ENCODE measurements around the gene CNTN6. TPM values are rescaled to one million over a fixed set of nuclear protein-coding genes. Genes with fewer than 3 reads are reported as not detected.

Gene CNTN6
- total and polyA plus RNA-seq, 10 donors = 0.07 to 0.35 TPM; not detected in 8

DNA sequence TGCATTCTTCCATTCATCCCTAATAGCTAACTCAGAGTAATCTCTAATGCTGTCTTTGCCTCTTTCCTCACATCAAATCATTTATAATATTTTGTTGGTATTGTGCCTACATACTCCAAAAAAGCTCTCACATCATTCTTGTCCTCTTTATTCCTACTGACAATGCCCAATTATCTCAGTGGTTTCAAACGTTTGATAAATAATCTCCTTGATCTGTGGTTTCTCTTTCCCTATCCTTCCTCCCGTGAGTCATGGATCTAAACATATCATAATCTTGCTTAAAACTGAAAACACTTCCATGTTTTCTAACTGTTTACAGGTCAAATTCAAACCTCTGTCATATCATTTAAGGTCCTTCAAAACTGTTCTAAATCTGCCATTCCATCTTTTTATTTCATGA is 115.1 kb downstream of the CNTN6 start:
- DNase-seq = no peak
- H3K4me3 ChIP-seq = no peak overlapping the region
- no peaks in the 10 kb centered on the region for H3K4me1 ChIP-seq
- no peaks in the 10 kb centered on the region for H3K27me3 ChIP-seq (replicated peaks in 1 of 7)
- H3K9me3 ChIP-seq = peaks cover 0 to 3% (median 0%) of the 10 kb centered on the region in 8 donors
- no peaks in the 10 kb centered on the region for H3K36me3 ChIP-seq
- intact Hi-C loops (cut with DNase I; ENCODE audit: low total_unique reads) = no loop called here
- no peak overlapping the region for H3K27ac ChIP-seq
- 4 to 16% (median 7%) methylated on average over 2 of the region's 2 CpGs for WGBS, 5 donors
- TF ChIP-seq POLR2A (IDR thresholded peaks at IDR 0.05) (no peak), POLR2AphosphoS5 (IDR thresholded peaks at IDR 0.05) (no peak)
- TF ChIP-seq, protein P1, sequence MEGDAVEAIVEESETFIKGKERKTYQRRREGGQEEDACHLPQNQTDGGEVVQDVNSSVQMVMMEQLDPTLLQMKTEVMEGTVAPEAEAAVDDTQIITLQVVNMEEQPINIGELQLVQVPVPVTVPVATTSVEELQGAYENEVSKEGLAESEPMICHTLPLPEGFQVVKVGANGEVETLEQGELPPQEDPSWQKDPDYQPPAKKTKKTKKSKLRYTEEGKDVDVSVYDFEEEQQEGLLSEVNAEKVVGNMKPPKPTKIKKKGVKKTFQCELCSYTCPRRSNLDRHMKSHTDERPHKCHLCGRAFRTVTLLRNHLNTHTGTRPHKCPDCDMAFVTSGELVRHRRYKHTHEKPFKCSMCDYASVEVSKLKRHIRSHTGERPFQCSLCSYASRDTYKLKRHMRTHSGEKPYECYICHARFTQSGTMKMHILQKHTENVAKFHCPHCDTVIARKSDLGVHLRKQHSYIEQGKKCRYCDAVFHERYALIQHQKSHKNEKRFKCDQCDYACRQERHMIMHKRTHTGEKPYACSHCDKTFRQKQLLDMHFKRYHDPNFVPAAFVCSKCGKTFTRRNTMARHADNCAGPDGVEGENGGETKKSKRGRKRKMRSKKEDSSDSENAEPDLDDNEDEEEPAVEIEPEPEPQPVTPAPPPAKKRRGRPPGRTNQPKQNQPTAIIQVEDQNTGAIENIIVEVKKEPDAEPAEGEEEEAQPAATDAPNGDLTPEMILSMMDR (IDR thresholded peaks at IDR 0.05 in 8 of 11, conservative IDR thresholded peaks at IDR 0.05 in 3 of 11) = no peak

DNA sequence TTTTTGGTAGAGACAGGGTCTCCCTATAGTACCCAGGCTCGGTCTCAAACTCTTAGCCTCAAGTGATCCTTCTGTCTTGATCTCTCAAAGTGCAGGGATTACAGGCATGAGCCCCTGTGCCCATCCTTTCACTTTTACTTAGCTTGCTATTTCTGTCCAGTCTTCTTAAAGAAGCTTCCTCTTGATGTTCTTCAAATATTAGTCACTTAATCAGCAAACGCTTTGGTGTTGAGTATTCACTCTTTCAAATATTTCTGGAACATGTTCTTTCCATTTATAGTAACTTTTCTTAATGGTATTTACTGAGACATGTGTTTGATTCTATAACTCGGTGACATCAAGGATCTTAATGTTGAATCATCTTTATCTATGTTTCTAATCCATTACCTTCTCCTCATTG is 122.1 kb downstream of the CNTN6 start:
- TF ChIP-seq POLR2A (IDR thresholded peaks at IDR 0.05) (no peak), POLR2AphosphoS5 (IDR thresholded peaks at IDR 0.05) (no peak)
- TF ChIP-seq, protein P1 (IDR thresholded peaks at IDR 0.05 in 8 of 11, conservative IDR thresholded peaks at IDR 0.05 in 3 of 11) = no peak
- peaks cover 0 to 1% (median 0%) of the 10 kb centered on the region in 8 donors for H3K9me3 ChIP-seq
- no peaks in the 10 kb centered on the region for H3K4me1 ChIP-seq
- WGBS, 5 donors = 50 to 71% (median 60%) methylated on average over 3 of the region's 3 CpGs
- no peak overlapping the region for H3K4me3 ChIP-seq
- H3K27ac ChIP-seq = no peak overlapping the region
- DNase-seq = no peak
- H3K27me3 ChIP-seq (replicated peaks in 1 of 7) = no peaks in the 10 kb centered on the region
- intact Hi-C loops (cut with DNase I; ENCODE audit: low total_unique reads) = no loop called here
- no peaks in the 10 kb centered on the region for H3K36me3 ChIP-seq

DNA sequence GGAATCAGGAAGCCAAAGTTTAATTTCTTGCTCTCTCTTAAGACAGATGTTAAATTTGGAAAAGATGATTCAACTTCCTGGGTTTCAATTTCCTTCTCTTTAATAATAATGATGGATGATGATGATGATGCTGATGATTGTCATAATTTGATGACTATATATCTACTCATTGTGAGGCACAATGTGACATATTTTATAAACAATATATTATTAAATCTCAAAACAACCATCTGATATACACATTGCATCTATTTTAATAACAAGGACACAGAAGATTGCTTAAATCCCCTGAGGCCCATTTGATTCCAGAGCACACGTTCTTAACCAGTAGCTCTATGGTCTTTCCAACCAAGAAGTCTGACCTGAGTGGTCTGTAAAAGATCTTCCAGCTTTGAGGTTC is 124.0 kb downstream of the CNTN6 start:
- intact Hi-C loops (cut with DNase I; ENCODE audit: low total_unique reads) = no loop called here
- H3K27ac ChIP-seq = no peak overlapping the region
- H3K4me1 ChIP-seq = no peaks in the 10 kb centered on the region
- TF ChIP-seq POLR2A (IDR thresholded peaks at IDR 0.05) (no peak), POLR2AphosphoS5 (IDR thresholded peaks at IDR 0.05) (no peak)
- TF ChIP-seq, protein P1 (IDR thresholded peaks at IDR 0.05 in 8 of 11, conservative IDR thresholded peaks at IDR 0.05 in 3 of 11) = no peak
- H3K36me3 ChIP-seq = no peaks in the 10 kb centered on the region
- H3K9me3 ChIP-seq = peaks cover 0 to 5% (median 0%) of the 10 kb centered on the region in 8 donors
- 43 to 70% (median 52%) methylated on average over 1 of the region's 1 CpG for WGBS, 5 donors
- no peak overlapping the region for H3K4me3 ChIP-seq
- DNase-seq = no peak
- no peaks in the 10 kb centered on the region for H3K27me3 ChIP-seq (replicated peaks in 1 of 7)

DNA sequence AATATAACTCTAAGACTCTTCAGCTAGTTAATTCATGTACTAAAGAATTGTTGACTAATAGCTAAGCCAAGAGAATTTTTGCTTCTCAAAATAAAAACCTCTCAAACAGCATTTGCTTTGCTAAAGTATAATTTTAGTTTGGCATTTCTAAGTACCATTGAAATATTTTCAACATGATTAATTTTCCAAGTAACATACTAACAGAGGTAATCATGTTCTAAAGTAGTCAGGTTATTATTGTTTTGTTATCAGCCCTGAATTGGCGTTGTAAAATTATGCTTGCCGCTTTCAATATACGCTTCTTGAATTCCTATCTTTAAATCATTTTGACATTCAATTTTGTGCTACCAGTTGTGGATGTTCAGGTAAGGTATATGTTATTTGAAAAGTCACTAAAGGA is 134.3 kb downstream of the CNTN6 start:
- DNase-seq = no peak
- 86 to 97% (median 93%) methylated on average over 3 of the region's 3 CpGs for WGBS, 5 donors

More for the DNA sequence above, 134.3 kb downstream of the CNTN6 start:
- no peak overlapping the region for H3K27ac ChIP-seq
- H3K4me1 ChIP-seq = no peaks in the 10 kb centered on the region
- H3K27me3 ChIP-seq (replicated peaks in 1 of 7) = no peaks in the 10 kb centered on the region
- TF ChIP-seq, protein P1 (IDR thresholded peaks at IDR 0.05 in 8 of 11, conservative IDR thresholded peaks at IDR 0.05 in 3 of 11) = no peak
- no peak for TF ChIP-seq POLR2AphosphoS5 (IDR thresholded peaks at IDR 0.05)
- no peak for TF ChIP-seq POLR2A (IDR thresholded peaks at IDR 0.05)
- no peaks in the 10 kb centered on the region for H3K36me3 ChIP-seq
- H3K9me3 ChIP-seq = no peaks in the 10 kb centered on the region
- no peak overlapping the region for H3K4me3 ChIP-seq
- intact Hi-C loops (cut with DNase I; ENCODE audit: low total_unique reads) = no loop called here

All from spleen (tissue), 11 donors.